Osteoblast (primary cell): ENCODE results near the gene PKN2. TPM values are rescaled to one million over a fixed set of nuclear protein-coding genes. Genes with fewer than 3 reads are reported as not detected.

Experiments
- DNase-seq: peaks from one replicate; pipeline ENCODE4 v3.0.0; 2011; ENCODE audit warnings: low spot score, mixed read lengths; ENCODE audit not compliant: insufficient read length; ENCODE audit errors: missing footprints
- H2AFZ ChIP-seq: 2 replicates; pipeline ENCODE4 v1.6.0; 2011; ENCODE audit warnings: mild to moderate bottlenecking, low read length
- H3K27ac ChIP-seq: 2 replicates; pipeline ENCODE4 v1.5.1; 2011; ENCODE audit warnings: mild to moderate bottlenecking, low read depth, low read length, moderate library complexity
- H3K27me3 ChIP-seq: 2 replicates; pipeline ENCODE4 v1.6.0; 2012; ENCODE audit warnings: mild to moderate bottlenecking, control low read depth, inconsistent platforms, low read length, moderate library complexity; ENCODE audit not compliant: insufficient read depth
- H3K36me3 ChIP-seq: 2 replicates; pipeline ENCODE4 v1.5.1; 2011; ENCODE audit warnings: mild to moderate bottlenecking, low read length, control low read depth, moderate library complexity; ENCODE audit not compliant: insufficient read depth
- H3K4me1 ChIP-seq: 2 replicates; pipeline ENCODE4 v1.5.1; 2011; ENCODE audit warnings: mild to moderate bottlenecking, low read length, control low read depth, moderate library complexity; ENCODE audit not compliant: insufficient read depth
- H3K4me2 ChIP-seq: 2 replicates; pipeline ENCODE4 v1.6.0; 2011; ENCODE audit warnings: mild to moderate bottlenecking, low read length; ENCODE audit not compliant: insufficient read depth
- H3K4me3 ChIP-seq: fragments of 200-600 bp; sonication (generic); 3 replicates; pipeline ENCODE4 v1.5.1; 2012; ENCODE audit warnings: mild to moderate bottlenecking, low read length, inconsistent platforms; ENCODE audit not compliant: insufficient read depth
- H3K79me2 ChIP-seq: 2 replicates; pipeline ENCODE4 v1.6.0; 2012; ENCODE audit warnings: mild to moderate bottlenecking, low read length, control low read depth, inconsistent platforms; ENCODE audit not compliant: insufficient read depth
- H3K9me3 ChIP-seq: 2 replicates; pipeline ENCODE4 v1.5.1; 2011; ENCODE audit warnings: low read depth, low read length, control low read depth
- H4K20me1 ChIP-seq: 2 replicates; pipeline ENCODE4 v1.6.0; 2012; ENCODE audit warnings: mild to moderate bottlenecking, low read length, control low read depth; ENCODE audit not compliant: insufficient read depth
- CTCF ChIP-seq: IDR thresholded peaks from 2 replicates; pipeline ENCODE4 v1.5.1; 2011; ENCODE audit warnings: mild to moderate bottlenecking, low read depth, low read length, moderate library complexity; ENCODE audit errors: extremely low read depth
- total RNA-seq: library from RNA; depleted of rRNA; stranded (reverse); fragments of >200 nt; gene quantifications from 2 replicates; pipeline ENCODE4 v1.2.3, GENCODE V29; 2012

The PKN2 gene
- total RNA-seq, 1 donor, result 43.4 TPM

GRCh38 chr1:88646476-88647248 is 37.4 kb upstream of the PKN2 start:
- no peaks in the 10 kb centered on the region for H3K9me3 ChIP-seq
- DNase-seq, result no peak

GRCh38 chr1:88647249-88647645 is 36.8 kb upstream of the PKN2 start:
- DNase-seq, result peak; percentile 23
- Histone ChIP-seq H4K20me1 (no peaks in the 10 kb centered on the region), H3K27ac (no peak overlapping the region), H2AFZ (no peak overlapping the region), H3K9me3 (no peaks in the 10 kb centered on the region), H3K27me3 (no peaks in the 10 kb centered on the region), H3K4me3 (no peak overlapping the region), H3K36me3 (no peaks in the 10 kb centered on the region), H3K4me1 (no peaks in the 10 kb centered on the region), H3K4me2 (no peak overlapping the region), H3K79me2 (no peaks in the 10 kb centered on the region)
- no peak for TF ChIP-seq CTCF

More at GRCh38 chr1:88646476-88647248, 37.4 kb upstream of the PKN2 start:
- no peaks in the 10 kb centered on the region for H3K79me2 ChIP-seq
- H4K20me1 ChIP-seq, result no peaks in the 10 kb centered on the region
- no peak overlapping the region for H3K4me3 ChIP-seq
- TF ChIP-seq CTCF, result no peak
- no peak overlapping the region for H3K27ac ChIP-seq
- no peaks in the 10 kb centered on the region for H3K4me1 ChIP-seq
- H3K4me2 ChIP-seq, result no peak overlapping the region
- no peaks in the 10 kb centered on the region for H3K27me3 ChIP-seq
- H3K36me3 ChIP-seq, result no peaks in the 10 kb centered on the region
- H2AFZ ChIP-seq, result no peak overlapping the region

- no peaks in the 10 kb centered on the region for H3K9me3 ChIP-seq
- H3K27ac ChIP-seq, result no peak overlapping the region
- no peak overlapping the region for H3K4me2 ChIP-seq
- no peaks in the 10 kb centered on the region for H3K27me3 ChIP-seq
- H3K4me3 ChIP-seq, result no peak overlapping the region
- H3K36me3 ChIP-seq, result no peaks in the 10 kb centered on the region
- no peaks in the 10 kb centered on the region for H3K79me2 ChIP-seq
- no peak for DNase-seq
- no peaks in the 10 kb centered on the region for H4K20me1 ChIP-seq
- H2AFZ ChIP-seq, result no peak overlapping the region
- no peaks in the 10 kb centered on the region for H3K4me1 ChIP-seq
- no peak for TF ChIP-seq CTCF
Measured at GRCh38 chr1:88647749-88648415, 36.2 kb upstream of the PKN2 start.

GRCh38 chr1:88648706-88649105 is 35.4 kb upstream of the PKN2 start:
- DNase-seq, result no peak
- Histone ChIP-seq H4K20me1 (no peaks in the 10 kb centered on the region), H3K36me3 (no peaks in the 10 kb centered on the region), H3K79me2 (no peaks in the 10 kb centered on the region), H3K4me3 (no peak overlapping the region), H3K27ac (no peak overlapping the region), H3K4me1 (no peaks in the 10 kb centered on the region), H3K9me3 (no peaks in the 10 kb centered on the region), H3K4me2 (no peak overlapping the region), H3K27me3 (no peaks in the 10 kb centered on the region), H2AFZ (no peak overlapping the region)
- TF ChIP-seq CTCF, result no peak
